ENCODE measurements around the gene TBXAS1.

The TBXAS1 gene

GRCh38 chr7:140000666-140001268 lies 171.7 kb downstream of the TBXAS1 start:
- no peak overlapping the region for H3K27ac ChIP-seq
- TF ChIP-seq CTCF (conservative IDR thresholded peaks at IDR 0.05) = no peak

- TF ChIP-seq CTCF (conservative IDR thresholded peaks at IDR 0.05) = peak; percentile 86
- no peak overlapping the region; the same call in 1 of the 2 replicates for H3K27ac ChIP-seq
These were observed 174.9 kb downstream of the TBXAS1 start for GRCh38 chr7:140003913-140004382.

GRCh38 chr7:140004672-140005071 lies 175.6 kb downstream of the TBXAS1 start:
- no peak for TF ChIP-seq CTCF (conservative IDR thresholded peaks at IDR 0.05)
- H3K27ac ChIP-seq = no peak overlapping the region; the same call in 1 of the 2 replicates

GRCh38 chr7:140005341-140005740 lies 176.3 kb downstream of the TBXAS1 start:
- no peak overlapping the region for H3K27ac ChIP-seq
- no peak for TF ChIP-seq CTCF (conservative IDR thresholded peaks at IDR 0.05)

- peak; percentile 40 for TF ChIP-seq CTCF (conservative IDR thresholded peaks at IDR 0.05)
- H3K27ac ChIP-seq = no peak overlapping the region
These were observed 176.9 kb downstream of the TBXAS1 start for GRCh38 chr7:140005754-140006503.

- TF ChIP-seq CTCF (conservative IDR thresholded peaks at IDR 0.05) = no peak
- no peak overlapping the region for H3K27ac ChIP-seq
These were observed 177.5 kb downstream of the TBXAS1 start for GRCh38 chr7:140006600-140006999.

- no peak for TF ChIP-seq CTCF (conservative IDR thresholded peaks at IDR 0.05)
- H3K27ac ChIP-seq = no peak overlapping the region
These were observed 178.1 kb downstream of the TBXAS1 start for GRCh38 chr7:140007051-140007690.
